Astrocyte of the cerebellum (primary cell): ENCODE results near the gene RBM46.

ENCODE experiments used
- DNase-seq: peaks from one replicate; pipeline ENCODE4 v3.0.0-alpha.2; 2011; ENCODE audit warnings: low read depth
- H3K4me3 ChIP-seq: 2 replicates; pipeline ENCODE4 v1.5.1; 2011; ENCODE audit warnings: mild to moderate bottlenecking, low read depth, low read length, moderate library complexity
- CTCF ChIP-seq: IDR thresholded peaks from 2 replicates; pipeline ENCODE4 v1.5.1; 2012; ENCODE audit warnings: low read length, low read depth, moderate library complexity, mild to moderate bottlenecking; ENCODE audit errors: missing control alignments
- in situ Hi-C: cut with HindIII; loops from 2 replicates; pipeline ENCODE4 v1.10.0; 2017; ENCODE audit warnings: low sequenced_read_pairs

The RBM46 gene

GRCh38 chr4:154740462-154740861 lies 40.6 kb upstream of the RBM46 start:
- TF ChIP-seq CTCF = no peak
- no peak overlapping the region for H3K4me3 ChIP-seq
- in situ Hi-C loops = no loop called here
- no peak for DNase-seq

GRCh38 chr4:154741131-154741665 lies 39.9 kb upstream of the RBM46 start:
- DNase-seq = no peak
- in situ Hi-C loops = no loop called here
- no peak for TF ChIP-seq CTCF
- no peak overlapping the region for H3K4me3 ChIP-seq

GRCh38 chr4:154741922-154742850 lies 38.9 kb upstream of the RBM46 start:
- DNase-seq = no peak
- no peak for TF ChIP-seq CTCF
- peak overlapping the region; percentile 52 for H3K4me3 ChIP-seq
- in situ Hi-C loops = no loop called here

- H3K4me3 ChIP-seq = peak within 1 kb of the TSS; percentile 52
- no peak for DNase-seq
- in situ Hi-C loops = no loop called here
- no peak for TF ChIP-seq CTCF
Measured at GRCh38 chr4:154743683-154744340, 37.3 kb upstream of the RBM46 start, which contains the start of gene LRAT. Gene LRAT, plus strand, starts transcription at chr4:154744000. Its CDS starts 327 bp downstream, at chr4:154744327.

- in situ Hi-C loops = no loop called here
- DNase-seq = no peak
- no peak for TF ChIP-seq CTCF
- peak overlapping the region; percentile 52 for H3K4me3 ChIP-seq
Measured at GRCh38 chr4:154744341-154744926, 36.6 kb upstream of the RBM46 start.

GRCh38 chr4:154757713-154758112 lies 23.4 kb upstream of the RBM46 start:
- in situ Hi-C loops = no loop called here
- DNase-seq = no peak

More at GRCh38 chr4:154757713-154758112, 23.4 kb upstream of the RBM46 start:
- no peak for TF ChIP-seq CTCF
- H3K4me3 ChIP-seq = no peak overlapping the region
